WTC11 (cell line): ENCODE measurements around the gene RIPK1. TPM values are rescaled to one million over a fixed set of nuclear protein-coding genes. Genes with fewer than 3 reads are reported as not detected.
A peak's percentile ranks its signal among the peaks of the same experiment; 100 is the strongest.

Source experiments
- ATAC-seq: fragments of 200-7000 bp; cut with Tn5 transposase; 2 replicates; pipeline ENCODE4 v1.10.0; 2021; ENCODE audit warnings: mild to moderate bottlenecking, moderate library complexity
- CTCF ChIA-PET: fragments of 300-600 bp; sonication (Branson Sonifier 250); formaldehyde crosslinking; loops from one replicate; lab custom pipeline; 2021; ENCODE audit warnings: antibody characterized with exemption; lab: Charles Lee
- POLR2A ChIA-PET: fragments of 350-600 bp; sonication (Branson Sonifier 250); formaldehyde crosslinking; loops from one replicate; lab custom pipeline; 2021; ENCODE audit warnings: antibody characterized with exemption; lab: Charles Lee
- DNase-seq: peaks from one replicate; pipeline ENCODE4 v3.0.0; 2021; ENCODE audit warnings: low spot score
- H3K27ac Mint-ChIP-seq: 2 replicates; pipeline ENCODE4 v1.8.0; 2021; ENCODE audit warnings: mixed read lengths
- H3K27me3 Mint-ChIP-seq: 2 replicates; pipeline ENCODE4 v1.8.0; 2021; ENCODE audit warnings: low read depth, mild to moderate bottlenecking, moderate library complexity, mixed read lengths
- H3K36me3 Mint-ChIP-seq: 2 replicates; pipeline ENCODE4 v1.8.0; 2021; ENCODE audit warnings: mixed read lengths
- H3K4me1 Mint-ChIP-seq: 2 replicates; pipeline ENCODE4 v1.8.0; 2022; ENCODE audit warnings: mixed read lengths
- H3K4me3 Mint-ChIP-seq: 2 replicates; pipeline ENCODE4 v1.8.0; 2021; ENCODE audit warnings: mild to moderate bottlenecking, moderate library complexity, mixed read lengths
- H3K9me3 Mint-ChIP-seq: 2 replicates; pipeline ENCODE4 v1.8.0; 2021; ENCODE audit warnings: mixed read lengths
- AFF4 ChIP-seq: sonication (generic); formaldehyde crosslinking; IDR thresholded peaks from 2 replicates; pipeline ENCODE4 v1.8.1; 2023; ENCODE audit warnings: mild to moderate bottlenecking, missing genetic modification reagents, borderline replicate concordance
- AR ChIP-seq: fragments of 250-450 bp; sonication (Bioruptor Pico); IDR thresholded peaks from 2 replicates; pipeline ENCODE4 v1.9.0; 2021; ENCODE audit warnings: mild to moderate bottlenecking
- ARID4B ChIP-seq: sonication (generic); formaldehyde crosslinking; IDR thresholded peaks from 2 replicates; pipeline ENCODE4 v1.8.0; 2023; ENCODE audit warnings: missing genetic modification reagents, mild to moderate bottlenecking, borderline replicate concordance
- E2F4 ChIP-seq: sonication (generic); formaldehyde crosslinking; IDR thresholded peaks from 2 replicates; pipeline ENCODE4 v1.8.1; 2022; ENCODE audit warnings: low read depth, mild to moderate bottlenecking, moderate library complexity, missing genetic modification reagents, borderline replicate concordance
- FOXP1 ChIP-seq: sonication (generic); formaldehyde crosslinking; IDR thresholded peaks from 2 replicates; pipeline ENCODE4 v1.8.0; 2022; ENCODE audit warnings: missing genetic modification reagents, mild to moderate bottlenecking, moderate library complexity, borderline replicate concordance
- GABPB1 ChIP-seq: sonication (generic); formaldehyde crosslinking; IDR thresholded peaks from 2 replicates; pipeline ENCODE4 v1.8.1; 2023; ENCODE audit warnings: mild to moderate bottlenecking, missing genetic modification reagents
- GRHL2 ChIP-seq: fragments of 250-450 bp; sonication (Bioruptor Pico); IDR thresholded peaks from 2 replicates; pipeline ENCODE4 v1.8.0; 2022; ENCODE audit warnings: mild to moderate bottlenecking, moderate library complexity; ENCODE audit not compliant: insufficient replicate concordance, severe bottlenecking
- KAT7 ChIP-seq: sonication (generic); formaldehyde crosslinking; IDR thresholded peaks from 2 replicates; pipeline ENCODE4 v1.8.1; 2023; ENCODE audit warnings: missing genetic modification reagents, mild to moderate bottlenecking, borderline replicate concordance
- MLX ChIP-seq: sonication (generic); formaldehyde crosslinking; IDR thresholded peaks from 2 replicates; pipeline ENCODE4 v1.8.1; 2023; ENCODE audit warnings: mild to moderate bottlenecking, missing genetic modification reagents, moderate library complexity
- NFE2L1 ChIP-seq: sonication (generic); formaldehyde crosslinking; IDR thresholded peaks from 2 replicates; pipeline ENCODE4 v1.8.1; 2023; ENCODE audit warnings: missing genetic modification reagents
- NR1H2 ChIP-seq: sonication (generic); formaldehyde crosslinking; IDR thresholded peaks from 2 replicates; pipeline ENCODE4 v1.9.0; 2021; ENCODE audit warnings: mild to moderate bottlenecking, moderate library complexity, missing genetic modification reagents
- OVOL2 ChIP-seq: fragments of 250-450 bp; sonication (Bioruptor Pico); IDR thresholded peaks from 2 replicates; pipeline ENCODE4 v1.9.0; 2021; ENCODE audit warnings: mild to moderate bottlenecking, borderline replicate concordance
- TEAD4 ChIP-seq: sonication (generic); formaldehyde crosslinking; IDR thresholded peaks from 2 replicates; pipeline ENCODE4 v1.8.0; 2022; ENCODE audit warnings: mild to moderate bottlenecking, missing genetic modification reagents
- ZNF219 ChIP-seq: sonication (generic); formaldehyde crosslinking; IDR thresholded peaks from 2 replicates; pipeline ENCODE4 v1.8.0; 2023; ENCODE audit warnings: missing genetic modification reagents, mild to moderate bottlenecking, borderline replicate concordance
- ZNF232 ChIP-seq: sonication (generic); formaldehyde crosslinking; IDR thresholded peaks from 2 replicates; pipeline ENCODE4 v1.8.0; 2022; ENCODE audit warnings: mild to moderate bottlenecking, missing genetic modification reagents
- ZNF425 ChIP-seq: fragments of 250-450 bp; sonication (Bioruptor Pico); conservative IDR thresholded peaks from 2 replicates; pipeline ENCODE4 v1.9.0; 2021; ENCODE audit warnings: mild to moderate bottlenecking
- total RNA-seq: library from RNA; stranded (reverse); gene quantifications from 3 replicates; pipeline ENCODE4 v1.2.3, GENCODE V29; 2021

The RIPK1 gene
- total RNA-seq, 1 experiment from 2014 or later = 8.7 TPM

- TF ChIP-seq E2F4 (CRISPR knock-in tag) (peak; percentile 62; the same call in 1 of the 2 replicates), NR1H2 (CRISPR knock-in tag) (no peak), ARID4B (CRISPR knock-in tag) (0 out of 2 replicates have a peak, but pooled peaks have one; percentile 54), GABPB1 (CRISPR knock-in tag) (peak; percentile 84), AR (CRISPR knock-in tag) (no peak), KAT7 (CRISPR knock-in tag) (peak; percentile 98; the same call in 1 of the 2 replicates), ZNF232 (CRISPR knock-in tag) (peak; percentile 17; the same call in 1 of the 2 replicates), MLX (CRISPR knock-in tag) (0 out of 2 replicates have a peak, but pooled peaks have one; percentile 80)
These were observed 50.2 kb downstream of the RIPK1 start, which contains the start of gene BPHL (continued) for GRCh38 chr6:3118353-3119039.

GRCh38 chr6:3119040-3119723 is 50.9 kb downstream of the RIPK1 start:
- peak; percentile 27 for ATAC-seq
- no peak for TF ChIP-seq TEAD4
- no peak for TF ChIP-seq NR1H2 (CRISPR knock-in tag)
- TF ChIP-seq ZNF425 (CRISPR knock-in tag) = no peak
- no peak for TF ChIP-seq ZNF219 (CRISPR knock-in tag)
- no peak for TF ChIP-seq GRHL2 (CRISPR knock-in tag)
- no peak for TF ChIP-seq OVOL2
- no peak for TF ChIP-seq AFF4
- no peak for TF ChIP-seq NFE2L1 (CRISPR knock-in tag)
- no peak for TF ChIP-seq MLX (CRISPR knock-in tag)
- no peak for TF ChIP-seq FOXP1 (CRISPR knock-in tag)
- TF ChIP-seq, all 79 proteins: peak for 0
- H3K9me3 Mint-ChIP-seq = no peaks in the 10 kb centered on the region
- peak overlapping the region; percentile 15; the same call in 1 of the 2 replicates for H3K27ac Mint-ChIP-seq
- H3K27me3 Mint-ChIP-seq = no peaks in the 10 kb centered on the region
- H3K4me1 Mint-ChIP-seq = peaks cover 26% of the 10 kb centered on the region
- ChIA-PET POLR2A (no interaction called here), CTCF (interaction anchor here (1.0 to 4.0 kb wide), 4 partner anchors 8 to 273 kb away, joined by 3 to 13 read pairs (median 4); no protein-coding TSS in a partner anchor)
- no peak for DNase-seq
- H3K4me3 Mint-ChIP-seq = peak overlapping the region; percentile 71
- peaks cover 3% of the 10 kb centered on the region for H3K36me3 Mint-ChIP-seq
